ENCODE results near the gene ADAM12.

DNA sequence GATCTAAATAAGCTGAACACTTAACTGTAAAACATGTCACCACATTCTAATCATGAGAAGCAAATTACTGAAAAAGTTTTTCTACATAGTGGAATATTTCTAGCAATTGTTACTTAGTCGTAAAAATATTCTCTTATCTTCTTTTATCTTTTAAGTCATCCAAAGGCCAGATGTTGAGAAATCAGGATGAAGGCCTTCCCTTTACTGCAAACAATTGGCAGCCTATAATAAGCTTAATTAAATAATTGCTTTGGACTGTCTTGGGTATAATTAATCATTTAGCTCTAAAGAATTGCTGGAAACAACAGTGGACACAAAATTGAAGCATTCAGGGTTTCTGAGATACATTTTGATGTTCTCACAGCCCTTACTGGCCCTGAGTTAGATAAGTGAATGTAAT lies 265.4 kb downstream of the ADAM12 start:
- TF ChIP-seq, protein P1, sequence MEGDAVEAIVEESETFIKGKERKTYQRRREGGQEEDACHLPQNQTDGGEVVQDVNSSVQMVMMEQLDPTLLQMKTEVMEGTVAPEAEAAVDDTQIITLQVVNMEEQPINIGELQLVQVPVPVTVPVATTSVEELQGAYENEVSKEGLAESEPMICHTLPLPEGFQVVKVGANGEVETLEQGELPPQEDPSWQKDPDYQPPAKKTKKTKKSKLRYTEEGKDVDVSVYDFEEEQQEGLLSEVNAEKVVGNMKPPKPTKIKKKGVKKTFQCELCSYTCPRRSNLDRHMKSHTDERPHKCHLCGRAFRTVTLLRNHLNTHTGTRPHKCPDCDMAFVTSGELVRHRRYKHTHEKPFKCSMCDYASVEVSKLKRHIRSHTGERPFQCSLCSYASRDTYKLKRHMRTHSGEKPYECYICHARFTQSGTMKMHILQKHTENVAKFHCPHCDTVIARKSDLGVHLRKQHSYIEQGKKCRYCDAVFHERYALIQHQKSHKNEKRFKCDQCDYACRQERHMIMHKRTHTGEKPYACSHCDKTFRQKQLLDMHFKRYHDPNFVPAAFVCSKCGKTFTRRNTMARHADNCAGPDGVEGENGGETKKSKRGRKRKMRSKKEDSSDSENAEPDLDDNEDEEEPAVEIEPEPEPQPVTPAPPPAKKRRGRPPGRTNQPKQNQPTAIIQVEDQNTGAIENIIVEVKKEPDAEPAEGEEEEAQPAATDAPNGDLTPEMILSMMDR (IDR thresholded peaks at IDR 0.05): no peak
- no peak for TF ChIP-seq POLR2A (IDR thresholded peaks at IDR 0.05)
